ENCODE results near the gene PSD2.

The PSD2 gene

GRCh38 chr5:139893873-139894272 lies 98.3 kb downstream of the PSD2 start:
- no peak overlapping the region for H3K9ac ChIP-seq (ENCODE audit: low read length)
- no peaks in the 10 kb centered on the region for H3K36me3 ChIP-seq (ENCODE audit: control insufficient read depth, insufficient read depth, low read length, severe bottlenecking)
- no peak overlapping the region for H3K4me3 ChIP-seq (ENCODE audit: low read length)
- H3K9me3 ChIP-seq (ENCODE audit: control insufficient read depth, low read length) = no peaks in the 10 kb centered on the region
- H3K4me1 ChIP-seq (ENCODE audit: control insufficient read depth, insufficient read depth, low read length) = peaks cover 11% of the 10 kb centered on the region
- H3K27me3 ChIP-seq (replicated peaks; ENCODE audit: control insufficient read depth, insufficient read depth, low read length) = peaks cover 9% of the 10 kb centered on the region
- DNase-seq (ENCODE audit: low read depth) = no peak

All from adipocyte (in vitro differentiated cells).